Body of pancreas (tissue), 4 donors: ENCODE results near the gene KLHL7.

Source experiments
- CTCF ChIP-seq, 7 experiments: fragments of 450-650 bp in 4 of 7; fragments of 200-600 bp in 3 of 7; sonication (generic) in 3 of 7; IDR thresholded peaks; one replicate each; pipeline ENCODE4 v1.5.1; 2016 to 2019; ENCODE audit warnings: antibody characterized with exemption in 7 of 7
- POLR2A ChIP-seq, 3 donors: fragments of 450-650 bp; IDR thresholded peaks; one replicate each; pipeline ENCODE4 v1.6.1; 2016; ENCODE audit warnings: antibody characterized with exemption in 3 of 3, mild to moderate bottlenecking in 2 of 3

- TF ChIP-seq CTCF (IDR thresholded peaks at IDR 0.05) (no peak), POLR2A (IDR thresholded peaks at IDR 0.05) (no peak)
Measured at GRCh38 chr7:23191022-23191421, 85.4 kb downstream of the KLHL7 start.
